DMS 273 (cell line): Measurements from ENCODE around the gene POU4F3.

Experiments
- DNase-seq: peaks from one replicate; lab custom pipeline; 2025; ENCODE audit not compliant: unreplicated experiment; lab: John Stamatoyannopoulos, UW

The POU4F3 gene

GRCh38 chr5:146390469-146390868 is 51.8 kb downstream of the POU4F3 start:
- no peak for DNase-seq
